Measurements from ENCODE around the gene AFF2. TPM values are rescaled to one million over a fixed set of nuclear protein-coding genes. Genes with fewer than 3 reads are reported as not detected.

Gene AFF2
- polyA plus RNA-seq, 1 of the 3 experiments (the other 2 are of a cell fraction) = not detected

DNA sequence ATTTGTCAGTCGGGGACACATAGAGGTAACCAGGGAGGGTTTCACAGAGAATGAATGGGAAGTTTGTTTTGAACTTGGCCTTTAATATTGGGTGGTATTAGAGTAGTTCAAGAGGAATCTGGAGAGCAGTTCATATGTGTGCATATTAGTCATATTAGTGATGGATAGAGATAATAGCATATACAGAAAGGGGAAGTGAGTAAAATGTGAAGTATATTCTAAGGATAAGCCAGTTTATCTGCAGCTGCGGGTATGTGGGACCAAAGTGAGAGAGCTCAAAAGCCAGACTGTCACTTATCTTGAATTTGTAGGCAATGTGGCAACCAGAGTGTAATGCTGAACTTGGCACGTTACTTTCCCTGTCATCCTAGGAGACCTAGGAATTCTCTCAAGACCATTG lies 169.9 kb downstream of the AFF2 start (continued):
- TF ChIP-seq FOXM1 (IDR thresholded peaks at IDR 0.05; ENCODE audit: low read depth) = no peak
- TF ChIP-seq TCF12 (IDR thresholded peaks at IDR 0.05) = no peak
- TF ChIP-seq, protein P1, sequence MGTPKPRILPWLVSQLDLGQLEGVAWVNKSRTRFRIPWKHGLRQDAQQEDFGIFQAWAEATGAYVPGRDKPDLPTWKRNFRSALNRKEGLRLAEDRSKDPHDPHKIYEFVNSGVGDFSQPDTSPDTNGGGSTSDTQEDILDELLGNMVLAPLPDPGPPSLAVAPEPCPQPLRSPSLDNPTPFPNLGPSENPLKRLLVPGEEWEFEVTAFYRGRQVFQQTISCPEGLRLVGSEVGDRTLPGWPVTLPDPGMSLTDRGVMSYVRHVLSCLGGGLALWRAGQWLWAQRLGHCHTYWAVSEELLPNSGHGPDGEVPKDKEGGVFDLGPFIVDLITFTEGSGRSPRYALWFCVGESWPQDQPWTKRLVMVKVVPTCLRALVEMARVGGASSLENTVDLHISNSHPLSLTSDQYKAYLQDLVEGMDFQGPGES (IDR thresholded peaks at IDR 0.05; ENCODE audit: low read depth, low read length) = no peak
- TF ChIP-seq RXRA (IDR thresholded peaks at IDR 0.05; ENCODE audit: borderline replicate concordance, low read depth) = no peak
- no peak for TF ChIP-seq ELF1 (IDR thresholded peaks at IDR 0.05)
- no peak for TF ChIP-seq POLR2AphosphoS5 (IDR thresholded peaks at IDR 0.05; ENCODE audit: low read depth, low read length)
- TF ChIP-seq NRF1 (IDR thresholded peaks at IDR 0.05; ENCODE audit: low read depth, low read length) = no peak

DNA sequence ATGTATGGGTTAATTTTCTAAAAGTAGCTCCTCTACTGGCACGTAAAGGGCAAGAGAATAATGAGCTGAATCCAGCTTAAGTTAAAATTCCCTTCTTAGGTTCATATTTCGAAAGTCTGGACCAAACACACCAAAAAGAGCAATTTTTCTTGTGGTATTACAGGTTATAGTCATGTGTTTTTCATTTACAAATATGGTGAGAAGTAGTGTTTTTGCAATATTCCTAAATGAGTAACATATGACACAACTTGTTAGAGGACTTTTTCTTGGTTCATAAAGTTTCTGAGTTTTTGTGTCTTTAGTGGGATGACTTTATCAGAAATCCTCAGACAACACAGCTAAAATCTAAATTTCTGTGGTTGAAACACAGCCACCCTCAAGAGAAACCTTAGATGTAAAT lies 172.1 kb downstream of the AFF2 start:
- H4K20me1 ChIP-seq (ENCODE audit: insufficient read depth) = no peaks in the 10 kb centered on the region
- no peaks in the 10 kb centered on the region for H3K36me3 ChIP-seq (replicated peaks in 1 of 2; ENCODE audit: control insufficient read depth in 1 of 2, insufficient read depth in 2 of 2, low read length in 1 of 2)
- no peak overlapping the region for H3K4me2 ChIP-seq
- no peak for DNase-seq
- no peak overlapping the region for H2AFZ ChIP-seq (ENCODE audit: low read depth)
- ChIA-PET POLR2A (no interaction called here), CTCF (no interaction called here)
- no peaks in the 10 kb centered on the region for H3K79me2 ChIP-seq (ENCODE audit: insufficient read depth)
- no peaks in the 10 kb centered on the region for H3K4me1 ChIP-seq (ENCODE audit: control insufficient read depth in 1 of 2, insufficient read depth in 2 of 2, low read depth in 1 of 2, low read length in 1 of 2)
- no peaks in the 10 kb centered on the region for H3K9me2 ChIP-seq
- 0% methylated on average over 2 of the region's 2 CpGs for WGBS (ENCODE audit: low lambda C conversion rate)
- no peak overlapping the region for H3K4me3 ChIP-seq (ENCODE audit: low read depth in 2 of 2, low read length in 1 of 2)
- TF ChIP-seq FOXJ3 (CRISPR knock-in tag; IDR thresholded peaks at IDR 0.05) (no peak), JUND (IDR thresholded peaks at IDR 0.05) (no peak), GABPA (IDR thresholded peaks at IDR 0.05; ENCODE audit: low read depth) (no peak), RFX5 (IDR thresholded peaks at IDR 0.05; ENCODE audit: low read length) (no peak), CHD2 (IDR thresholded peaks at IDR 0.05; ENCODE audit: low read length, partially characterized antibody) (no peak), TAF1 (IDR thresholded peaks at IDR 0.05; ENCODE audit: borderline replicate concordance, low read depth, low read length) (no peak), TEAD4 (IDR thresholded peaks at IDR 0.05; ENCODE audit: borderline replicate concordance, insufficient read depth) (no peak)
- TF ChIP-seq, protein P2, sequence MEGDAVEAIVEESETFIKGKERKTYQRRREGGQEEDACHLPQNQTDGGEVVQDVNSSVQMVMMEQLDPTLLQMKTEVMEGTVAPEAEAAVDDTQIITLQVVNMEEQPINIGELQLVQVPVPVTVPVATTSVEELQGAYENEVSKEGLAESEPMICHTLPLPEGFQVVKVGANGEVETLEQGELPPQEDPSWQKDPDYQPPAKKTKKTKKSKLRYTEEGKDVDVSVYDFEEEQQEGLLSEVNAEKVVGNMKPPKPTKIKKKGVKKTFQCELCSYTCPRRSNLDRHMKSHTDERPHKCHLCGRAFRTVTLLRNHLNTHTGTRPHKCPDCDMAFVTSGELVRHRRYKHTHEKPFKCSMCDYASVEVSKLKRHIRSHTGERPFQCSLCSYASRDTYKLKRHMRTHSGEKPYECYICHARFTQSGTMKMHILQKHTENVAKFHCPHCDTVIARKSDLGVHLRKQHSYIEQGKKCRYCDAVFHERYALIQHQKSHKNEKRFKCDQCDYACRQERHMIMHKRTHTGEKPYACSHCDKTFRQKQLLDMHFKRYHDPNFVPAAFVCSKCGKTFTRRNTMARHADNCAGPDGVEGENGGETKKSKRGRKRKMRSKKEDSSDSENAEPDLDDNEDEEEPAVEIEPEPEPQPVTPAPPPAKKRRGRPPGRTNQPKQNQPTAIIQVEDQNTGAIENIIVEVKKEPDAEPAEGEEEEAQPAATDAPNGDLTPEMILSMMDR (IDR thresholded peaks at IDR 0.05) = no peak
- TF ChIP-seq, protein P3, sequence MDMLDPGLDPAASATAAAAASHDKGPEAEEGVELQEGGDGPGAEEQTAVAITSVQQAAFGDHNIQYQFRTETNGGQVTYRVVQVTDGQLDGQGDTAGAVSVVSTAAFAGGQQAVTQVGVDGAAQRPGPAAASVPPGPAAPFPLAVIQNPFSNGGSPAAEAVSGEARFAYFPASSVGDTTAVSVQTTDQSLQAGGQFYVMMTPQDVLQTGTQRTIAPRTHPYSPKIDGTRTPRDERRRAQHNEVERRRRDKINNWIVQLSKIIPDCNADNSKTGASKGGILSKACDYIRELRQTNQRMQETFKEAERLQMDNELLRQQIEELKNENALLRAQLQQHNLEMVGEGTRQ (IDR thresholded peaks at IDR 0.05; ENCODE audit: borderline replicate concordance, low read depth, low read length) = no peak
- TF ChIP-seq, protein P1 (IDR thresholded peaks at IDR 0.05; ENCODE audit: low read depth, low read length) = no peak
- no peaks in the 10 kb centered on the region for H3F3A ChIP-seq (replicated peaks; ENCODE audit: insufficient read depth)
- no peaks in the 10 kb centered on the region for H3K9me3 ChIP-seq
- no peak overlapping the region for H3K9ac ChIP-seq
- no peak overlapping the region for H3K27ac ChIP-seq (ENCODE audit: low read depth in 2 of 2, low read length in 1 of 2)
- no peaks in the 10 kb centered on the region for H3K27me3 ChIP-seq (ENCODE audit: insufficient read depth)

Measured in SK-N-SH (cell line).